K562 (cell line): ENCODE measurements around the gene DDX60. TPM values are rescaled to one million over a fixed set of nuclear protein-coding genes. Genes with fewer than 3 reads are reported as not detected.
A peak's percentile ranks its signal among the peaks of the same experiment; 100 is the strongest.

Experiments used
- BACH1 ChIP-seq: fragments of 200-800 bp; sonication (Bioruptor generic); IDR thresholded peaks from 2 replicates; pipeline ENCODE4 v1.6.1; 2016; ENCODE audit warnings: missing genetic modification characterization, missing compliant biosample characterization
- DEAF1 ChIP-seq: fragments of 450-650 bp; formaldehyde crosslinking; IDR thresholded peaks from 2 replicates; pipeline ENCODE4 v1.4.0; 2020; ENCODE audit warnings: mild to moderate bottlenecking, moderate library complexity
- FOXA1 ChIP-seq: fragments of 450-650 bp; IDR thresholded peaks from 2 replicates; pipeline ENCODE4 v1.6.1; 2016; ENCODE audit warnings: mild to moderate bottlenecking, borderline replicate concordance
- JUN ChIP-seq, 2 experiments: sonication (generic) in 1 of 2; formaldehyde crosslinking in 1 of 2; IDR thresholded peaks; 2 replicates each; pipeline versions ENCODE4 v1.6.1 to v1.8.0; 2012 to 2022; ENCODE audit warnings: borderline replicate concordance in 2 of 2, mild to moderate bottlenecking in 2 of 2, improper control_type of control experiment in 1 of 2, low read depth in 1 of 2, low read length in 1 of 2, missing genetic modification reagents in 1 of 2
- MEF2D ChIP-seq: conservative IDR thresholded peaks from 2 replicates; pipeline ENCODE4 v1.6.1; 2016; ENCODE audit warnings: low read depth, missing genetic modification characterization, missing compliant biosample characterization
- REST ChIP-seq, 2 experiments: fragments of 450-650 bp; formaldehyde crosslinking in 1 of 2; IDR thresholded peaks; 2 replicates each; pipeline versions ENCODE4 v1.4.0 to v1.6.1; 2014 to 2020; ENCODE audit warnings: mild to moderate bottlenecking in 2 of 2, borderline replicate concordance in 1 of 2, low read depth in 1 of 2
- TSHZ1 ChIP-seq: fragments of 250-450 bp; sonication (Bioruptor Pico); IDR thresholded peaks from 2 replicates; pipeline ENCODE4 v1.4.0; 2020; ENCODE audit warnings: mild to moderate bottlenecking, moderate library complexity
- ZNF184 ChIP-seq: sonication (generic); formaldehyde crosslinking; IDR thresholded peaks from 2 replicates; pipeline ENCODE4 v1.5.0; 2020; ENCODE audit warnings: missing genetic modification reagents
- polyA plus RNA-seq, 8 experiments: library from polyadenylated mRNA; depleted of rRNA in 4 of 8; stranded (reverse) in 5 of 8; unstranded in 3 of 8; fragments of >200 nt; fragmentation: Nextera tagmentation in 2 of 8; fragmentation: Illumina TruSeq in 1 of 8; extraction: Ambion mirVana in 2 of 8; extraction: Trizol in 1 of 8; gene quantifications; 2 replicates each; pipeline versions ENCODE4 v1.2.1 to v1.2.3, GENCODE V29; 2011 to 2014; ENCODE audit warnings: inconsistent platforms in 1 of 8, missing spikeins in 1 of 8
- total RNA-seq, 7 experiments: library from RNA; depleted of rRNA in 6 of 7; stranded (reverse); fragments of >200 nt in 6 of 7; fragmentation: Illumina TruSeq in 2 of 7; extraction: Trizol in 2 of 7; gene quantifications; 2 replicates each; pipeline versions ENCODE4 v1.2.1 to v1.2.3, GENCODE V29; 2011 to 2021; ENCODE audit warnings: low replicate concordance in 1 of 7

Gene DDX60
- total and polyA plus RNA-seq, 9 of the 15 experiments (the other 6 are each of a cell fraction or from before 2014, with no cell fraction given): 0.06 to 0.25 (median 0.13) TPM

- TF ChIP-seq REST (IDR thresholded peaks at IDR 0.05; ENCODE audit: borderline replicate concordance) (0 out of 2 replicates have a peak, but pooled peaks have one; percentile 35), REST (CRISPR knock-in tag; IDR thresholded peaks at IDR 0.05; ENCODE audit: low read depth) (no peak), DEAF1 (CRISPR knock-in tag) (peak; percentile 54), FOXA1 (no peak), MEF2D (no peak), ZNF184 (CRISPR knock-in tag) (no peak), TSHZ1 (no peak), BACH1 (no peak), JUN (IDR thresholded peaks at IDR 0.05; ENCODE audit: borderline replicate concordance, low read depth, low read length) (no peak), JUN (CRISPR knock-in tag; IDR thresholded peaks at IDR 0.05; ENCODE audit: borderline replicate concordance) (no peak)
These were observed 134.6 kb downstream of the DDX60 start (continued) for GRCh38 chr4:168183717-168184571.
